HEK293 (cell line): ENCODE measurements around the gene ATG10.

Experiments used
- CTCF ChIP-seq: fragments of 450-650 bp; formaldehyde crosslinking; IDR thresholded peaks from 2 replicates; pipeline ENCODE4 v1.5.1; 2016; ENCODE audit warnings: missing biosample characterization, missing genetic modification characterization
- EGR2 ChIP-seq: fragments of 450-650 bp; formaldehyde crosslinking; IDR thresholded peaks from 2 replicates; pipeline ENCODE4 v1.5.1; 2016; ENCODE audit warnings: low read depth, missing biosample characterization, missing genetic modification characterization
- ZBTB7A ChIP-seq: fragments of 450-650 bp; formaldehyde crosslinking; IDR thresholded peaks from 2 replicates; pipeline ENCODE4 v1.5.1; 2016; ENCODE audit warnings: low read depth, missing biosample characterization, missing genetic modification characterization
- ZFP41 ChIP-seq: fragments of 450-650 bp; formaldehyde crosslinking; IDR thresholded peaks from 2 replicates; pipeline ENCODE4 v1.5.1; 2016; ENCODE audit warnings: missing biosample characterization, missing genetic modification characterization, borderline replicate concordance
- ZNF114 ChIP-seq: fragments of 450-650 bp; formaldehyde crosslinking; IDR thresholded peaks from 2 replicates; pipeline ENCODE4 v1.5.0; 2017; ENCODE audit warnings: missing biosample characterization, missing genetic modification characterization
- ZNF146 ChIP-seq: fragments of 450-650 bp; formaldehyde crosslinking; IDR thresholded peaks from 2 replicates; pipeline ENCODE4 v1.5.1; 2016; ENCODE audit warnings: missing biosample characterization, missing genetic modification characterization
- ZNF202 ChIP-seq: fragments of 450-650 bp; formaldehyde crosslinking; IDR thresholded peaks from 2 replicates; pipeline ENCODE4 v1.5.1; 2016; ENCODE audit warnings: missing biosample characterization, missing genetic modification characterization, borderline replicate concordance
- ZNF311 ChIP-seq: fragments of 450-650 bp; formaldehyde crosslinking; IDR thresholded peaks from 2 replicates; pipeline ENCODE4 v1.5.1; 2017; ENCODE audit warnings: missing biosample characterization, missing genetic modification characterization, borderline replicate concordance
- ZNF510 ChIP-seq: fragments of 450-650 bp; formaldehyde crosslinking; IDR thresholded peaks from 2 replicates; pipeline ENCODE4 v1.5.1; 2018; ENCODE audit warnings: mild to moderate bottlenecking, missing genetic modification characterization, missing biosample characterization; ENCODE audit not compliant: insufficient replicate concordance
- ZNF561 ChIP-seq: fragments of 450-650 bp; IDR thresholded peaks from 2 replicates; pipeline ENCODE4 v1.5.1; 2018; ENCODE audit warnings: missing biosample characterization, missing genetic modification characterization, borderline replicate concordance
- ZNF624 ChIP-seq: fragments of 450-650 bp; formaldehyde crosslinking; IDR thresholded peaks from 2 replicates; pipeline ENCODE4 v1.5.1; 2017; ENCODE audit warnings: missing biosample characterization, missing genetic modification characterization
- ZNF785 ChIP-seq: fragments of 450-650 bp; formaldehyde crosslinking; IDR thresholded peaks from 2 replicates; pipeline ENCODE4 v1.5.1; 2016; ENCODE audit warnings: missing biosample characterization, missing genetic modification characterization
- ZNF837 ChIP-seq: fragments of 450-650 bp; formaldehyde crosslinking; IDR thresholded peaks from 2 replicates; pipeline ENCODE4 v1.5.1; 2016; ENCODE audit warnings: missing biosample characterization, missing genetic modification characterization

DNA sequence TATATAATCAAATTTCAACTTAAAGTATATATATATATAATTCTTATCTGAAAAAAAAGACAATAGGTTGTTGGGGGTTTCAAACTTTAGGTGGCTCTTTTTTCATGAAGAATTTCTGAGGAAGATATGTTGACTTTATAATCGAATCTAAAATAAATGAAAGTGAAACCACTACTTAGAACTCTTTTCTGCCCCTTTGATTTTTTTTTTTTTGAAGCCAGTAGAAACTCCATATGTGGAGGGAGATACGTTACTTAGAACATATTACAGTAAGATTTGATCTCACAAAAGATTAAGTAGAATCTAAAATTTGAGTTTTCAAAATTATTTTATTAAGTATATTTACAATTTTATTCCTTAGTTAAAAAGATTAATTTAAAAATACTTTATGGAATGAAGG is 96.9 kb downstream of the ATG10 start:
- TF ChIP-seq ZNF114 (tag by site-specific recombination) (no peak), ZNF561 (tag by site-specific recombination) (no peak), CTCF (tag by site-specific recombination) (no peak), ZNF837 (tag by site-specific recombination) (no peak), ZNF785 (tag by site-specific recombination) (no peak), ZNF510 (tag by site-specific recombination) (no peak), ZNF202 (tag by site-specific recombination) (no peak), EGR2 (tag by site-specific recombination) (no peak), ZNF311 (tag by site-specific recombination) (no peak), ZBTB7A (tag by site-specific recombination) (no peak), ZNF624 (tag by site-specific recombination) (no peak), ZFP41 (tag by site-specific recombination) (no peak), ZNF146 (tag by site-specific recombination) (no peak)
